Activated CD8-positive, alpha-beta T cell treated with anti-CD3 and anti-CD28 coated beads, Interleukin-2, amount 10 ng/mL, durations not matched to agents 7 days and 5 days (primary cell): ENCODE results near the gene GLP2R. TPM values are rescaled to one million over a fixed set of nuclear protein-coding genes. Genes with fewer than 3 reads are reported as not detected.
A peak's percentile ranks its signal among the peaks of the same experiment; 100 is the strongest.

Experiments used
- ATAC-seq: fragments of 150-1000 bp; cut with Tn5 transposase; one replicate; pipeline ENCODE4 v1.10.0; 2021; ENCODE audit warnings: moderate library complexity
- CTCF ChIA-PET: fragments of 350-600 bp; sonication (Branson Sonifier 250); formaldehyde crosslinking; loops from one replicate; lab custom pipeline; 2021; ENCODE audit warnings: antibody characterized with exemption; lab: Charles Lee
- POLR2A ChIA-PET: fragments of 350-600 bp; sonication (Branson Sonifier 250); formaldehyde crosslinking; loops from one replicate; lab custom pipeline; 2021; ENCODE audit warnings: antibody characterized with exemption; lab: Charles Lee
- DNase-seq: peaks from one replicate; pipeline ENCODE4 v3.0.0-alpha.2; 2020
- H3K27ac Mint-ChIP-seq: one replicate; pipeline ENCODE4 v1.8.0; 2021; ENCODE audit warnings: mild to moderate bottlenecking, mixed read lengths
- H3K27me3 Mint-ChIP-seq: one replicate; pipeline ENCODE4 v1.8.0; 2021; ENCODE audit warnings: low read depth, mixed read lengths
- H3K36me3 Mint-ChIP-seq: one replicate; pipeline ENCODE4 v1.8.0; 2021; ENCODE audit warnings: low read depth, mixed read lengths
- H3K4me1 Mint-ChIP-seq: one replicate; pipeline ENCODE4 v1.8.0; 2021; ENCODE audit warnings: low read depth, mixed read lengths
- H3K4me3 Mint-ChIP-seq: one replicate; pipeline ENCODE4 v1.8.0; 2021; ENCODE audit warnings: mild to moderate bottlenecking, mixed read lengths
- H3K9me3 Mint-ChIP-seq: one replicate; pipeline ENCODE4 v1.8.0; 2022; ENCODE audit warnings: mixed read lengths; ENCODE audit not compliant: insufficient read depth
- total RNA-seq, 2 experiments: library from RNA; stranded (reverse); gene quantifications; one replicate each; pipeline ENCODE4 v1.2.3, GENCODE V29; 2021

The GLP2R gene
- total RNA-seq, 2 experiments from 2014 or later, result not detected

DNA sequence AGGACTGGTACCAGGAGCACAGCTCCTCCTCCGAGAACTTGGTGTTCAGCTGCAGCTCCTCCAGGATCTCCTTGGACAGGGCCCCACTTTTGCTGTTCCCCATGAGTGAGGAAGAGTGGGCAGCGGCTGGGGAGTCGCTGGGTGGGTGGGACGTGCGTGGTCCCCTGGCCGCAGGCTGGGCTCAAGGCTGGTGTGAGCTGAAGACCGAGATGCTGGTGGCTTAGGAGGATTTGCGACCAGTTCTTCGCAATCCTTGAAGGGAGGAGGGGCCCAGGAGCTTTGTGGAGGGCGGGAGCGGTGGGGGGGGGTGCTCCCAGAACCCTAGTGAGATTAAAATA lies 79.3 kb downstream of the GLP2R start, which contains the start of gene RCVRN:
TSS of gene RCVRN (minus strand) at position 194 of the 338 bp plus-strand sequence. CDS start at position 103, 91 bp downstream.
- Mint-ChIP-seq H3K9me3 (no peaks in the 10 kb centered on the region), H3K4me1 (no peaks in the 10 kb centered on the region), H3K4me3 (no peak within 1 kb of the TSS), H3K27me3 (no peaks in the 10 kb centered on the region), H3K36me3 (no peaks in the 10 kb centered on the region), H3K27ac (no peak within 1 kb of the TSS)
- ATAC-seq (no peak), DNase-seq (no peak)
- CTCF ChIA-PET, result no interaction called here
- POLR2A ChIA-PET, result no interaction called here

DNA sequence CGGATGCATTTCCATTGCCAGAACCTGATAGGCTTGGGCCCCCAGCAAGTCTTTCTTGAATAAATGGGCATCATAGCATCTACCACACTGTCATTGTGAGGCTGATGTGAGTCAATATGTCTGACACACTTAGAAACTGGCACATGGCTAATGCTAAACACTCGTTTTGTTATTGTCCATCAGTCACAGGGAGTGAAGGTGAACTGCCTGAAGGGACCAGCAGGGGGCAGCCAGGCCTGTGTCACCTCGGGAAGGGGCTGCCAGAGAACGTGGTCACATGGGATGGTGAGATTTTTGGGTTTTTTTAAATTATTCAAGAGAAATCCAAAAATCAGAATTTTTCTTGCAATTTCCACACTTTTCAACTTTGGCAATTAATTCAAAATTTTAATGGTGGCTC lies 80.2 kb downstream of the GLP2R start:
- ChIA-PET CTCF (no interaction called here), POLR2A (interaction anchor here (0.6 kb wide), 1 partner anchor 319 kb away, joined by 4 read pairs; no protein-coding TSS in a partner anchor)
- peak; percentile 58 for ATAC-seq
- Mint-ChIP-seq H3K9me3 (no peaks in the 10 kb centered on the region), H3K4me3 (no peak overlapping the region), H3K27me3 (no peaks in the 10 kb centered on the region), H3K27ac (no peak overlapping the region), H3K4me1 (no peaks in the 10 kb centered on the region), H3K36me3 (no peaks in the 10 kb centered on the region)
- DNase-seq, result peak; percentile 30

DNA sequence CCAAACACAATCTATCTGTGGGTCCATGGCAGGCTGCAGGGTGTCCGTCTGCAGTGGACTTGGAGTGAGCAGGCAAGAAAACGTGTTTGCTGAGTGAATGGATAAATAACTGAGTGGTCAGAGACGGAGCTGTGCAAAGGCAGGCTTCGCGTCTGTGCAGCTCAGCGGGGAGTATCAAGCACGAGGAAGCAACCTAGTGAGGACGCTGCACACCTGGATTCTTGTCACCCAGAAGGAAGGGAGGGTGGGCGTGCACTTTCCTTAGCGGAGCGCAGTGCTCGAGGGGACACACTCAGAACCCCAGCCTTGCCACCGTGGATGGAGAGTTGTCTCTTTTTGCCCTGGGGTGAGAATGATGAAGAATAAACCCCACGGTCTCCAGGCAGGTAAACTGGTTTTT lies 80.9 kb downstream of the GLP2R start:
- ChIA-PET CTCF (no interaction called here), POLR2A (no interaction called here)
- no peak overlapping the region for H3K4me3 Mint-ChIP-seq
- no peaks in the 10 kb centered on the region for H3K27me3 Mint-ChIP-seq
- DNase-seq (no peak), ATAC-seq (no peak)
- H3K4me1 Mint-ChIP-seq, result no peaks in the 10 kb centered on the region
- no peak overlapping the region for H3K27ac Mint-ChIP-seq
- no peaks in the 10 kb centered on the region for H3K9me3 Mint-ChIP-seq
- H3K36me3 Mint-ChIP-seq, result no peaks in the 10 kb centered on the region

DNA sequence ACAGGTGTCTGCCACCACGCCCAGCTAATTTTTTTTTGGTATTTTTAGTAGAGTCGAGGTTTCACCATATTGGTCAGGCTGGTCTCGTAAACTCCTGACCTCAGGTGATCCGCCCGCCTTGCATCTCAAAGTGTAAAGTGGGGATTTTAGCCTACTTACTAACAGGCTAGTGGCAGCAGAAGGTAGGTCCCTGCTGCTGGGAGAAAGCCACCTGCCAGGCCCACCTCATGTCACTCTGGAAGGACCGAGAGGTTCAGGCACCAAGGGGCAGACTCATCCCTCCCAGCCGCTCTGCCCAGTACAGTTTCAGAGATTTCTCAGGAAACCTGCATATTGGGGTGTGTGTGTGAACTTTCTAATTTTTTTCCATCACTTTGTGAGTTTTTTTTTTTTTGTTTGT lies 81.4 kb downstream of the GLP2R start:
- H3K36me3 Mint-ChIP-seq, result no peaks in the 10 kb centered on the region
- H3K4me3 Mint-ChIP-seq, result no peak overlapping the region
- no peaks in the 10 kb centered on the region for H3K9me3 Mint-ChIP-seq
- ChIA-PET POLR2A (no interaction called here), CTCF (no interaction called here)
- DNase-seq (no peak), ATAC-seq (no peak)
- H3K27ac Mint-ChIP-seq, result no peak overlapping the region
- no peaks in the 10 kb centered on the region for H3K27me3 Mint-ChIP-seq
- H3K4me1 Mint-ChIP-seq, result no peaks in the 10 kb centered on the region

DNA sequence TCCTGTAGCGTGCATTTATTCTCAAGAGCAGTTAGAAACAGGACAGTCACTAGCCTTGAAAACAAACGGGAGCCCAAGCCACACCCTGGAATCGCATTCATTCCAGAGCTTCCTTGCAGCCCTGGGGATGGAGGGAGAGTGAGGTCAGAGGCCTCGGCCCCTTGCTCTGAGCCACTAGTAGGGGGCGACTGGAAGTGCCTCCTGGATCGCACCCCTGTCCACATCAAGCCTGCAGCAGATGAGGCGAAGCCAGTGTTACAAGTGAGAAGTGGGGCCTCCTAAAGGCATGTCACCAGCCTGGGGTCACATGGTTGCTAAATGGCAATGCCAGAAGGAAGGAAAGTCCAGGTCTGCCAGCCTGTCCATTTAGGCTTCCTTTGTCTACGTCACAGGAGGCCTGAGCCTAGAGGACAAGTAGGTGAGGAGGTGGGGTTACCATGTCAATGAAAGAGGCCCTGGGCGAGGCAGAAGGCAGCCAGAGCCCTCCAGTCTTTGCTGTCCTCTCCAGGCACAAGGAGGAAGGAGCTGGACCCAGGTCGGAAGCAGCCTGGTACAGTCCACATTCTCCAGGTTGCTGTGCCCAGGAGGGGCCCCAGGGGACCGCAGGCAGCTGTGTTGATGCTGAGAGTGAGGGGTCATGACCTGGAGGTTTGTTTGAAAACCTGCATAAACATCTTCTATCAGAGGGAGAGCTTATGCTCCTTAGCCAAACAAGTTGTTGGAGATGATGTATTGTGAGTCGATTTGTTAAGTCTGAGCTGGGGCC lies 82.3 kb downstream of the GLP2R start:
- no peak overlapping the region for H3K4me3 Mint-ChIP-seq
- H3K36me3 Mint-ChIP-seq, result no peaks in the 10 kb centered on the region
- ChIA-PET POLR2A (no interaction called here), CTCF (interaction anchor here (1.1 kb wide), 1 partner anchor 17 kb away, joined by 3 read pairs; no protein-coding TSS in a partner anchor)
- no peak overlapping the region for H3K27ac Mint-ChIP-seq
- H3K4me1 Mint-ChIP-seq, result no peaks in the 10 kb centered on the region
- no peaks in the 10 kb centered on the region for H3K9me3 Mint-ChIP-seq
- ATAC-seq (no peak), DNase-seq (no peak)
- H3K27me3 Mint-ChIP-seq, result no peaks in the 10 kb centered on the region

DNA sequence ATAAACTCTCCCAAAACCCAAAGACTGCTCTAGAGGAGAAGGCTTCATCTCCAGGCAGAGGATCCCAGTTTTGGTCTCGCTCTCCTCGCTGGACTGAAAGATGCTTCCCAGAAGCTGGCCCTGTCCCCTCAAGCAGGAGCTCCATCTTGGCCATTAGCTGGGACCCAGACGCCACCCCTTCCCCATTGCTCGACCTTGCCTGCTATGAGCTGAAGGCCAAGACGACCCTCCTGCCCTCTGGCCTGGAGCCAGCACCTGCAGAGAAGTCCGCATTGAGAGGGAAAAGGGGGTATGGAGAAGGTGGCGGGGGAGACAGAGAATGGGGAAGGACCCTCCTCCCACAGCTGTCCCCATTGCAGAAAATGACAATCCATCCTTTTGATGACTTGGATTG lies 82.9 kb downstream of the GLP2R start:
- Mint-ChIP-seq H3K4me3 (no peak overlapping the region), H3K4me1 (no peaks in the 10 kb centered on the region), H3K27ac (no peak overlapping the region), H3K36me3 (no peaks in the 10 kb centered on the region), H3K9me3 (no peaks in the 10 kb centered on the region), H3K27me3 (no peaks in the 10 kb centered on the region)
- DNase-seq (no peak), ATAC-seq (no peak)
- ChIA-PET POLR2A (no interaction called here), CTCF (interaction anchor here (1.1 kb wide), 1 partner anchor 16 kb away, joined by 3 read pairs; no protein-coding TSS in a partner anchor)

DNA sequence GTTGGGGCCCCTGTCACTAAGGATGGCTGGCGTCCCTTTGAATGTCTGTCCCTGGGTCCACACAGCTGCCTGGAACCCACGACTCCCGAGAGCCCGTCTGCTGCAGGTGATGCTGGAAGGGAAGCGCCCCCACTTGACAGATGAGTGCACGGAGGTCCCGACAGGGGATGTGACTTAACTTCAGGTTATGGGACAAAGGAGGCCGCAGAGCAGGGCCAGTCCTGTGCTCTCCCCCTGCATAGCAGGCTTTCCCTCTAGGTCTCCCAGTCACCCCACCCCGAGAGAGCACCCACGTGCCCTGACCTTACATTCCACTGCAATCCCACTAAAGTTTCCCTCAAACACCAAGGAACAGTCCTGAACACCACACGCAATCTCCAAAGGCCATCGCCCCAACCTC lies 85.4 kb downstream of the GLP2R start:
- Mint-ChIP-seq H3K4me1 (no peaks in the 10 kb centered on the region), H3K4me3 (no peak overlapping the region), H3K27ac (no peak overlapping the region), H3K9me3 (no peaks in the 10 kb centered on the region), H3K36me3 (no peaks in the 10 kb centered on the region), H3K27me3 (no peaks in the 10 kb centered on the region)
- DNase-seq (no peak), ATAC-seq (no peak)
- CTCF ChIA-PET, result no interaction called here
- POLR2A ChIA-PET, result no interaction called here

DNA sequence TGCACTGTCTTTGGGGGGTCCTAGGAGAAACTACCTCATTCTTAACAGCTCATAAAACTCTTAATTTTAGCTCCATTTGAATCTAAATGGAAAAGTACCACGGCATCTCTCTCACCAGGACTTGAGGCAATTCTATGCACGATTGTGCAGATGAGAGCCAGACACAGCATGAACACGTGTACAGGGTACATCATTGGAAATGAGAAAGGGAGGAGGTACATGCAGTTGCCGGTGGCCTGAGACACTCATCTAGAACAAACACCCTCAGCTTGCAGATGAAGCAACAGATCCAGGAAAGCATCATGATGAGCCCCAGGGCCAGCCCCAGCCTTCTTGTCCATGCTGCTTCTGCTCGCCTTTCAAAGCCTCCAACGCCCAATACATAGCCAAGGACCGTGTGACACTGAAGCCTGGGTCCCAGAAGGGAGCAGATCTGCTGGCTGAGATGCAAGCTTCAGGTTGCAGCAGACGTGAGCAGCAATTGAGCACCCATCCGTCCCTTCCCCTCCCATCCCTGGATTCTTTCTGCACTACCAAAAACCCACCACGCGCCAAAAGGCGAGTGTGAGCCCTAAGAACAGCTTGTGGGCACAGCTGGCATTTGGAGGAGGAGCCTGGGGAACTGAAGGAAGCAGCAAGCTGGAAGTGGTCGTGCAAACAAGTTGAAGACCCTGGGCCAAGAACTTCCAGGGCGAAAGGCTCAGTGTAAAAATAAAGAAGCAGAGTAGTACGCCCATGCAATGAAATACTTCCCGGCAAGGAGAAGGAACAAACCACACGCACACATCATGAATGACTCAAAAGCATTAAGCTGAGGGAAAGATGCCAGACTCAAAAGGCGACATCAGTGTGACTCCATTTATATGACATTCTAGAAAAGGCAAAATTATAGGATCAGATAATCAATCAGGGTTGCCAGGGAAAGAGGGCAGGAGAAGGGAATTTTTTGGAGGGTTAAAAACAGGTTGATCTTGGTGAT lies 86.7 kb downstream of the GLP2R start:
- Mint-ChIP-seq H3K9me3 (no peaks in the 10 kb centered on the region), H3K36me3 (no peaks in the 10 kb centered on the region), H3K4me3 (no peak overlapping the region), H3K4me1 (no peaks in the 10 kb centered on the region), H3K27ac (no peak overlapping the region), H3K27me3 (no peaks in the 10 kb centered on the region)
- DNase-seq (no peak), ATAC-seq (no peak)
- CTCF ChIA-PET, result no interaction called here
- POLR2A ChIA-PET, result no interaction called here

DNA sequence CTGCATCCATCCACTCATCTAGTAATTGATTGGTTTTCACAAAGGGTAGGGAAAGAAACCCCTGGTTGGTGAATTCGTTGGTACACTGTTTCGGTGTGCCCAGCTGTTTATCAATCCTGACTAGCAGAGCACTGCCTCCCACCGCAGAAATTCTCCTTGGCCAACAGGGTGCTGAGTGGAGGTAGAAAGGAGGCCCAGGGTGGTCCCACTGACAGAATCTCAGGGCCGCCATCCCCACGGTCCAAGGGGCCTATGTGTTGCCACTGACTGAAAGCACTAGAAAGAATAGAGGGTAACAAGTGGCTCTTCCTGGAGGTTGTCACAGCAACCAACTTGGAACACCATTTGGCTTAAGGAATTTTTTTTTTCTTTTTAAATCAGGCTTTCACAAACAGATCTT lies 87.8 kb downstream of the GLP2R start:
- DNase-seq (no peak), ATAC-seq (no peak)
- Mint-ChIP-seq H3K36me3 (no peaks in the 10 kb centered on the region), H3K9me3 (no peaks in the 10 kb centered on the region), H3K27ac (no peak overlapping the region), H3K4me1 (no peaks in the 10 kb centered on the region), H3K4me3 (no peak overlapping the region), H3K27me3 (no peaks in the 10 kb centered on the region)
- POLR2A ChIA-PET, result no interaction called here
- CTCF ChIA-PET, result no interaction called here

DNA sequence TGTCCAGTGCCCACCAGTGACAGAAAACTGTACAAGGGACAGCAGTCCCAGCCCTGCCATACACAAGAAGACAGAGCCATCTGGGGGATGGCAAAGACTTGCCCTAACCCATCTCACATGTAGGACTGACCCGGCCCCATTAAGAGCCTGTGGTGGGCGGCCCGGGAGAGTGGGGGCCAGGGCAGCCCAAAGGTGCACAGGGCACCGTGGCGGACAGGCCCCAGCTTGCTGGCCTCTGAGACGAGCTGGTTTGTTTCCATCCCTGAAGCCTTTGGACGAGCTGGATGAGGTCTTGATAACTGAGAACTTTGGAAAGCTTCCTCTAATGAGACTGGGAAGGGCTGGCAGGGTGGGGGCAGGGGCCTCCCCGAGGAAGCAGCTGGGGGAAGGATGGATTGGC lies 90.4 kb downstream of the GLP2R start:
- ATAC-seq, result no peak
- Mint-ChIP-seq H3K27ac (no peak overlapping the region), H3K36me3 (no peaks in the 10 kb centered on the region), H3K4me1 (no peaks in the 10 kb centered on the region), H3K9me3 (no peaks in the 10 kb centered on the region), H3K4me3 (no peak overlapping the region), H3K27me3 (no peaks in the 10 kb centered on the region)
- POLR2A ChIA-PET, result no interaction called here
- CTCF ChIA-PET, result no interaction called here
- DNase-seq, result no peak

DNA sequence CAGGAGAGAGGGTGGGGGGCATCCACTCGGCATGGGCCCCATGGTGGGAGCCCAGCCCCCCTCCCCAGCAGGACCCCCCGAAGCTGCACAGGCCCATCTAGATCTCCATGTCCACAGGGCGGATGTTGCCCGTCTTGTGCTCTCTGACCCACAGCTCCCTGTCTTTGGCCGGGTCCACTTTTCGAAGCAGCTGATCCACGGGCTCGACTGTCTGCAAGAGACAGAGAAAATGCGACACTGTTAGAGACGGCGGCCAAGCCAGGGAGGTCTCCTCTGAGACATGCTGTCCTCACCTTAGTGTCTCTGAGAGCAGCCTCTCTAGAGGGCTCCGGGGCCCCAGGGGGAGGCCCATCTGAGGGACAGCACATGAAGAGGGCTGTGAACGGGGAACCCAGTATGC lies 91.4 kb downstream of the GLP2R start:
- no peak for DNase-seq
- ChIA-PET CTCF (no interaction called here), POLR2A (no interaction called here)
- no peaks in the 10 kb centered on the region for H3K4me1 Mint-ChIP-seq
- no peak overlapping the region for H3K4me3 Mint-ChIP-seq
- no peaks in the 10 kb centered on the region for H3K9me3 Mint-ChIP-seq
- H3K27me3 Mint-ChIP-seq, result no peaks in the 10 kb centered on the region
- no peaks in the 10 kb centered on the region for H3K36me3 Mint-ChIP-seq
- ATAC-seq, result no peak
- no peak overlapping the region for H3K27ac Mint-ChIP-seq

DNA sequence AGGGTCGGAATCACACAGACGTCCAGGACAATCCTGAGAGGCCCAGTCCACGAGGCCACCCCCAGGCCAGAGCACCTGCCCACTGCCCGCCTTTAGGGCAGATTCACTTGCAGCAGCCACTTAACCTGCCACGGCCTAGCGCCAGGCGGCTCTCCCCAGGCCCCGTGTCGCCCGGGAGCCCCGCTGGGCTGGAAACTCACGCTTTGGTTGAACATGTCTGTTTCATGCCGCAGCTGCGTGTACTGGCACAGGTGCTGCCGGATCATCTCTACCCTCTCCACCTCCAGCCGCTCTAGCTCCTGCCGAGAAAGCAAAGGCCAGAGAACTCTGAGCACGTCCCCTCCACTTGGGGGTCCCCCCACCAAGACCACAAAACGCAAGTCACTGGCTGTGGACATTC lies 92.1 kb downstream of the GLP2R start:
- ChIA-PET CTCF (no interaction called here), POLR2A (no interaction called here)
- no peak for DNase-seq
- H3K36me3 Mint-ChIP-seq, result no peaks in the 10 kb centered on the region
- H3K27ac Mint-ChIP-seq, result no peak overlapping the region
- no peak for ATAC-seq
- H3K9me3 Mint-ChIP-seq, result no peaks in the 10 kb centered on the region
- no peaks in the 10 kb centered on the region for H3K4me1 Mint-ChIP-seq
- H3K27me3 Mint-ChIP-seq, result no peaks in the 10 kb centered on the region
- no peak overlapping the region for H3K4me3 Mint-ChIP-seq
